Measurements from ENCODE around the gene KCP. TPM values are rescaled to one million over a fixed set of nuclear protein-coding genes. Genes with fewer than 3 reads are reported as not detected.
"Not testable (repeated sequence)": the region's sequence is repeated elsewhere in the genome, so short reads cannot be mapped to it uniquely, and the experiment has no call there.

Gene KCP
- total RNA-seq (2014; rRNA removed; shearing (Covaris generic)) = 0.21 and 0.26 TPM in 2 replicates

DNA sequence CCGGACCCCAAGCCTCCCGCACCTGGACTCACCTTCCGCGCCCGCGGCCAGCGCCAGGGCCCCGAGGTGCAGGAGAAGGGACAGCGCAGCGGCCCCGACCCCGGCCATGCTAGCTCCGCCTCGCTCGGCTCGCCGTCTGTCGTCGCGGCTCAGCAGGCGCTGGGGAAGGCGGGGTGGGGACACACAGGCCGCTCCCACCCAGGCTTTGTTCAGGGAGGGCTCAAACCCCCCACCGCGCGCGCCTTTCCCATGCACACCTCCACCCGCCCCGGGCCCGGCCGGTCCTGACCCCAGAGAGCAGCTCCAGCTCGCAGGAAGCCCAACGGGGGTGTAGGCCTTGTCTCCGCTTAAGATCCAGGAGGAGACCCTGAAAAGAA lies at the start of gene KCP:
KCP (minus strand) TSS at position 141 of the 377 bp plus-strand sequence; CDS start at position 108, 33 bp downstream.
- DNase-seq (ENCODE audit: low spot score) = no peak

DNA sequence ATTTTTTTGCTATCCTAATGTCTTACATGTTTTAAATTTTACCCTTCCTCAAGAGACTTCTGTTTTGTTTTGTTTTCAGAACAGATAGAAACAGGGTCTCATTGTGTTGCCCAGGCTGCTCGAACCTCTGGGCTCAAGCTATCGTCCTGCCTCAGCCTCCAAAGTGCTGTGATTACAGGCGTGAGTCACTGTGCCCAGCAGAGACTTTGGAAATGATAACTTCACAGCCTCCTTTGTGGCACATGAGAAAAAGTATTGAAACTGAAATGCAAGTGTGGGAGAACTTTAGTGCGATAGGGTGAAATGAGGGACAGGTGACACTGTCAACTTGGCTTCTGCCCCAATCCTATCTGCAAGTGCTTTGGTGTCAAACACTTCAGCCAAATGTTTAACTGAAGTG lies 48.8 kb upstream of the KCP start:
- DNase-seq (ENCODE audit: low spot score) = no peak

DNA sequence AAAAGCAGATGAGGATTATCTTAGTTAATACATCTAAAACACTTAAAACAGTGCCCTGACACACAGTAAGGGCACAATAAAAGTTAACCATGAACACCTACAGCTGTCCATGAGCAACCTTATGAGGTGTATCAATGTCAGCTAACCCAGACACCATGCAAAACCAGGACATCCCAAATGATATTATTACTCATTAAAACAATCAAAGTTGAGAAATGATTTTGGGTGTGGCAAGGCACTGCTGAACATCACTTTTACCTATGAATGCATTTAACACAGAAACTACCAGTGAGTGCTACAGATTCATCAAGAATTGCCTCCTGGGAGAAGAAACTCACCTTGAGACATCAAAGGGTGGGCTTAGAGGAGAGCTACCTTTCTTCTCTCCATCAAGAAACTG lies 45.5 kb upstream of the KCP start:
- no peak for DNase-seq (ENCODE audit: low spot score)

DNA sequence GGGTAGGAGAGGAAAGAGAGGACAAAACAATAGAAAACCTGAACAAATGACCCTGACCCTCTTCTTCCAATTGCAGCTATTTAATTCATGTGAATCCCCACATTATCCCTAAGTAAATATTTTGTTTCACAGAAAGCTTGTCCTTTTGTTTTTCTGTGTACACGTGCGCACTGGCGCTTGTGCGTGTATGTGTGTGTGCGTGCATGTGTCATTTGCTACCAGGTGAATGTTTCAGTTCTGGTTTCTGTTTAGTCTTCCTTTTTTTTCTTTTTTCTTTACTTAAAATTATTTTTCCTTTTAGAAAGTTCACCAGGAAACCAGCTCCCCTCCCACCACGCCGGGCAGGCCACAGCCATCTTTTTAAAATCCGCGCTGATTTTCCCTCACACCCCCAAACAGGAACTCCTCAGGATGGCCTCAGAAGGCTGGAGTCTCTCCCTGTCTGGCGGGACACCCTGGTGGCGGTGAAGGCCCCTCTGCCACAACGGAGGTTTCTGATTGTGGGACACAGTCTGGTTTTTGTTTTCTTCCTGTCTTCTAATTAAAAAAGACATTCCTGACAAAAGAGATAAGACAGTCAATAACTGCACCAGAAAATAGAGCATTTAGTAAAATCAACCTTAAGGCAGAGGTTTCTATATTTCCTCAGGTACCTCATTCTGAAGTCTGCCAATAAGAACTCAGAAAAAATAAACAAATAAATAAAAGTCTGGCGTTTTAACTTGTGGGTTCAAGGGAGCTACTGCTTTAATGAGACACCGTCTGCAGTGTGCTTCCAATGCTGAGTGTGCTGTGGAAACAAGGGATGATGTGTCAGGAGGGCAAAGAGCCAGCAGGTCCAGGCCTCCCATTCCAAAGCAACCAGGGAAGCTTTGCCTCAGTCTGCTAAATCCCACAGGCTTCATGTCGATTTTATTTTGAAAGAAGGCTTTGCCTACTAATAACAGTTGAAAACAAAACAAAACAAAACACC lies 44.6 kb upstream of the KCP start:
- DNase-seq (ENCODE audit: low spot score) = no peak

DNA sequence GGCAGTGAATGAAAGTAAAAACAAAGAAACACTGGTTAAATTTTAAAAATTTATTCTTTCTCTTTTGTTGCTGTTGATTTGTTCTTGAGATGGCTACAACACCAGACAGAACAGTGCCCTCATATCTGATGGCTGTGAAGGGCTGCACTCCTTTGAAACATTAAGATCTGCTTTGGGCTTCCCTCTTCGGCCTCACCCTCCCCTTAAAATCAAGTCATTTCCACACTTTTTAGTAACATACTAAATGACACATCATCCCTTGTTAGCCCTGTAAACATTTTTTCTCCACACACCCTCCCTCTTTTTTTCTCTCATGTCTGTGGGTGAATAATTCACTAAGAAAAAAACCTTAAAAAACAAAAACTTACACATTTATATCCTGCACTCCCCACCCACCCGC lies 43.6 kb upstream of the KCP start:
- DNase-seq (ENCODE audit: low spot score) = no peak

DNA sequence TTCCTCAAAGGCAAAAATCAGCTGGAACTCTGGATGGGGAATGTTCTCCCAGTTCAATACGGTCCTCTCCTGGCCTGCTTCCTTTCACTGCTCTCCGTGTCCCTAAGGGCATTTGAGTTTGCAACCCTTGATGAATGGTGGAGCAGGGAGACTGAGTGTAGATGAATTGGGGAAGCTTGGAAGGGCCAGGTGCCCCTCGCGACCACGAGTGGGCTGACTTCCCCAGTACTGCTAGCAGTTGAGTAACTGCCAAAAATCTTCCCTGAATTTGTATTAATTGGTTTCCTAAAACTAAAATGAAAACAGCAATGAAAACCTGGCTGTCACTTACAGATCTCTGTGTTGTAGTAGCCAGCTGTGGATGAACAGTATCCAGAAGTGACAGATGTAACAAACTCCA lies 40.8 kb upstream of the KCP start:
- no peak for DNase-seq (ENCODE audit: low spot score)

DNA sequence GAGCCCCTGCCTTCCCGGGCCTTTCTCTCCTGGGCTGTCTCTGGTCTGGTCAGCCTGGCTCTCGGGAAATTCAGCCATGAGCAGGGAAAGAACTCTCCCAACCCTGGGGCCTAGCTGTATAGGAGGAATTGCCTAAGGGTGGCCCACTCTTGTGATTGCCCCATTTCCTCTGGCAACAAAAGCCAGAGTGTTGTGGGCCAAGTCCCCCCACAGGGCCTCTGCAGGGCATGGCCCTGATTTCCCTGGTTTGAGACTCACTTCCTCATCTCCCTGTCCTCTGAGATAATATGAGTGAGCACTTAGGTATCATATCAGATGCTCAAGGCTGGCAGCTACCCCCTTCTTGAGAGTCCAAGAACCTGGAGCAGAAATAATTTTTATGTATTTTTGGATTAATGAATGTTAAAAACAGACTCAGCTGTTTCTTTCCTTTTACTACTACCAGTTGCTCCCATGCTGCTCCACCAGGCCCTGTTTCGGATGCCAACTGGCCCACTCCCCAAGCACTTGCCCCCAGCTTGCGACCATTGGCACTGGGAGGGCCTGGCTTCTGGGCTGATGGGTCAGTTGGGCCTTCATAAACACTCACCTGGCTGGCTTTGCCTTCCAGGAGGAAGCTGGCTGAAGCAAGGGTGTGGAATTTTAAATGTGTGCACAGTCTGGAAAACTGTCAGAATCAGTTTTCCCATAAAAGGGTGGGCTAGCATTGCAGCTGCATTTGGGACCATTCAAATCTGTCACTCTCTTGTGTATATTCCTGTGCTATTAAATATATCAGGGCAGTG lies 38.7 kb upstream of the KCP start:
- DNase-seq (ENCODE audit: low spot score) = no peak

DNA sequence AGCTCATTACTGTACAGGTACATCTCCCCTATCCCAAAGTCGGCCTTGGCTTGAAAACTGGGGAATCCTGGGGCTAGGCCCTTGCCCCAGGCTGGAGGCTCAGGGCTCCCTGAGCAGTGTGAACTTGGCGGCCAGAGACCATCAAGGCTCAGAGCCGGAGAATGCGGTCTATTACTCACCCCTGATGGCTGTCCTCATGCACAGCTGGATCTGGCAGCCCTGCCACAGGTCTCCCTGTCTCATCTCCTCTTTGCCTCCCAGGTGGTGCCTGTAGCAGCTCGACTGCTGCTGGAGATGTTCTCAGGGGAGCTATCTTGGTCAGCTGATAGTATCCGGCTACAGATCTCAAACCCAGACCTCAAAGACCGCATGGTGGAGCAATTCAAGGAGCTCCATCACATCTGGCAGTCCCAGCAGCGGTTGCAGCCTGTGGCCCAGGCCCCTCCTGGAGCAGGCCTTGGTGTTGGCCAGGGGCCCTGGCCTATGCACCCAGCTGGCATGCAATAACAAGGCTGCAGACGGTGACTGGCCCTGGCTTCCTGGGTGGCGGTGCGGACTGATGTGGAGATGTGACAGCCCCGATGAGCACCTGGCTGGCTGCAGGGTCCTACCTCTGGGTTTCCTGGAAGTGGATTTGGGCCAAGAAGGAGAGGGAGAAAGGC lies 37.9 kb upstream of the KCP start:
- no peak for DNase-seq (ENCODE audit: low spot score)

DNA sequence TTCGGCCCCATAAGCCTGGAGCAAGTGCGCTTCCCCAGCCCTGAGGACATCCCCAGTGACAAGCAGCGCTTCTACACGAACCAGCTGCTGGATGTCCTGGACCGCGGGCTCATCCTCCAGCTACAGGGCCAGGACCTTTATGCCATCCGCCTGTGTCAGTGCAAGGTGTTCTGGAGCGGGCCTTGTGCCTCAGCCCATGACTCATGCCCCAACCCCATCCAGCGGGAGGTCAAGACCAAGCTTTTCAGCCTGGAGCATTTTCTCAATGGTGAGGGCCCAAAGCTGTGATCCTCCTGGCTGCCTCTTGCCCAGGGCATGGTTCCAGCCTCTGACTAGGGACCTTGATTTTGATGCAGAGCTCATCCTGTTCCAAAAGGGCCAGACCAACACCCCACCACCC lies 37.3 kb upstream of the KCP start:
- peak; percentile 4 for DNase-seq (ENCODE audit: low spot score)

DNA sequence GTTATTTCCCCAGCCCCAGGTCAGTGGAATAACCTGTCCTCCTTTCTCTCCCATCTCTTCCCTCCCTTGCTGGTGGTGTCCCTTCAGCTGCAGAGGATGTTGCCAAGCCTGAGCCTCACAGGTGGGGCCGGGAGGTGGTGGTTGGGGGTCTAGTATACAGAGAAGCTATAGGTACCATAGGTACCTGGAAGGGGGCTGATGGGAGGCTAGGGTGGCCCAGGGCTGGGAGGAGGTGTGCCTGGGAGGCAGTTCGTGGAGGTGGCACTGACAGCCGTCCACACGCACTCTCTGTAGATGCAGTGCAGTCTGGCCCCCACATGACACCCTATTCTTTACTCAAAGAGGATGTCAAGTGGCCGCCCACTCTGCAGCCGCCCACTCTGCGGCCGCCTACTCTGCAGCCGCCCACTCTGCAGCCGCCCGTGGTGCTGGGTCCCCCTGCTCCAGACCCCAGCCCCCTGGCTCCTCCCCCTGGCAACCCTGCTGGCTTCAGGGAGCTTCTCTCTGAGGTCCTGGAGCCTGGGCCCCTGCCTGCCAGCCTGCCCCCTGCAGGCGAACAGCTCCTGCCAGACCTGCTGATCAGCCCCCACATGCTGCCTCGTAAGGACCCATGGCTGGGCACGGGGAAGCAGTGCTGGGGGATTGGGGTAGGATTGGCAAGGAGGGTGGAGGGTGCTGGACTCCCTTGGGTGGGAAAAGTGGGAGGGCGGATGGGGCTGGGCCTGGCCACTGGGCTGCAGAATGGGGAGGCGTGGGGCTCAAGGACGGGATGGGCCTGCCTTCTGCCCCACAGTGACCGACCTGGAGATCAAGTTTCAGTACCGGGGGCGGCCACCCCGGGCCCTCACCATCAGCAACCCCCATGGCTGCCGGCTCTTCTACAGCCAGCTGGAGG lies 36.7 kb upstream of the KCP start:
- DNase-seq (ENCODE audit: low spot score) = no peak

DNA sequence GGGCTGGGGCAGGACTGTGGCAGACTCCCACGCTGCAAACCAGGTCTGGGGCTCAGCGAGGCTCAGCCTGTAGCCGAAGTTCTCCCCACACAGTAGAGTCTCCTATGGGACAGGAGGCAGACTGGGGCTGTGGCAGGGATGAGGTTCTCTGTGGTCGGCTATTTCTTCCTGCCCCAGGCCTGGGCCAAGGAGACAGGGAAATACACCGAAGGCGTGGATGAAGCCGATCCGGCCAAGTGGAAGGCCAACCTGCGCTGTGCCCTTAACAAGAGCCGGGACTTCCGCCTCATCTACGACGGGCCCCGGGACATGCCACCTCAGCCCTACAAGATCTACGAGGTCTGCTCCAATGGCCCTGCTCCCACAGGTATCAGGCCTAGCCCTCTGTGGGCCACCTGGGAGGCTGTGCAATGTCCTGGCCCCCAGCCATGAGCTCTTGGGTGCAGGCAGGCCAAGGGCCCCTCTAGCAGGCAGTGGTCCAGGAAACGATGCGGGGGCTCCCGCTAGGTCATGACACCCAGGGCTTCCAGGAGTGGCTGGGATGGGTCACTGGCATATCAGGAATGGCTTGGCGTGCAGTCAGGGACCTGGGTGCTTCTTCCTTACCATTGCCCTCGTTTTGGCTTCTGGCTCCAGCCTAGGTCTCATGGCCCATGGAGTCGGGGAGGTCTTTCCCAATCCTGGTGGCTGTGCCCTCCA lies 35.3 kb upstream of the KCP start:
- DNase-seq (ENCODE audit: low spot score) = no peak

DNA sequence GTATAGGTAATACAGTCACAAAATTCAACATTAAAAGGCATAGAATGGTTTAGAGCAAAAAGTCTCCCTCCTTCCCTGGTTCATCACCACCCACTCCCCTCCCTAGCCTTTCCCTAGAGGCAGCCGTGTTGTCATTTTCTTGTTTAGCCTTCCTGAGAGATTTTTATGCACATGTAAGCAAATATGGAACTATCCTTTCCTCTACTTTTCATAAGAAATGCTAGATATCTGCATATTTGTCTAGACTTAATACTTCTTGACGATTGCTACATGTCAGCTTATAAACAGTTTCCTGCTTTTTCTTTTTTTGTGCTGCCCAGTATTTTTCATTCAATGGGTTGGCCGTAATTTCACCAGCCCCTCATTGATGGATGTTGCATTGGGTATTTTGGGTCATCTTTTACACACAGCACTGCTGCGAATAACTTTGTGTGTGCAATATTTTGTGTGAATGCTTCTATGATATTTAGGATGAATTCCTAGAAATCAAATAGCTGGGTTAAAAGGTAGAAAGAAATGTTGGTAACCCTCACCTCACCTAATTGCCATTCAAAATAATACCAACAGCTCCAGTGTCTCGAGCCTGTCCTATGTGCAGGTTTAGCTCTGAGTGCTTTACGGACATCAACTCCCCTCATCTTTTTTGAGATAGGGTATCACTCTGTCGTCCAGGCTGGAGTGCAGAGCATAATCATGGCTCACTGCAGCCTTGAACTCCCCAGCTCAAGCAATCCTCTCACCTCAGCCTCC lies 34.2 kb upstream of the KCP start:
- no peak for DNase-seq (ENCODE audit: low spot score)

DNA sequence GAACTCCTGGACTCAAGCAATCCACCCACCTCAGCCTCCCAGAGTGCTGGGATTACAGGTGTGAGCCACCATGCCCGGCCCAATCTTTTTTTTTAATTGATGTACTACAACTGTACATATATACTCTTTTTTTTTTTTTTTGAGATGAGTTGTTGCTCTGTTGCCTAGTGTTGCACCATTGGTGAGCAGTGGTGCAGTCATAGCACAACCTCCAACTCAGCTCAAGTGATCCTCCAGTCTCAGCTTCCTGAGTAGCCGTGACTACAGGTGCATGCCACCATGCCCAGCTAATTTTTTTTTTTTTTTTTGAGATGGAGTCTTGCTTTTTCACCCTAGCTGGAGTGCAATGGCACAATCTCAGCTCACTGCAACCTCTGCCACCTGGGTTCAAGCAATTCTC lies 32.7 kb upstream of the KCP start:
- DNase-seq (ENCODE audit: low spot score) = not testable (repeated sequence)

DNA sequence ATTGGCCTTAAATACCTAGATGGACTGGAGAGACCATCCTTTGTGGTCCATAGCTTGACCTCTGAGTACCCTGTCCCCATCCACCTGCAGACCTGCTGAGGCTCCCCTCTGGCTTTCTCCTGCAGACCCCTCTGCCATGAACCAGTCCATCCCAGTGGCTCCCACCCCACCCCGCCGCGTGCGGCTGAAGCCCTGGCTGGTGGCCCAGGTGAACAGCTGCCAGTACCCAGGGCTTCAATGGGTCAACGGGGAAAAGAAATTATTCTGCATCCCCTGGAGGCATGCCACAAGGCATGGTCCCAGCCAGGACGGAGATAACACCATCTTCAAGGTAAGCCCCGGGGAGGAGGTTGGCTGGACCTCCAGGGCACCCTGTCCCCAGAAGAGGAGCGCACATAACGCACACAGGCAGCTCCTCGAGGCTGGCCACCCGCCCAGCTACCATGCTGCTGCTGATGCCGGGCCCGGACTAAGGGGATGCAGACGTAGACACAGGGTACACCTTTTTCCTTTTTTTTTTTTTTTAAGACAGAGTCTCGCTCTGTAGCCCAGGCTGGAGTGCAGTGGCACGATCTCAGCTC lies 31.5 kb upstream of the KCP start:
- DNase-seq (ENCODE audit: low spot score) = no peak

DNA sequence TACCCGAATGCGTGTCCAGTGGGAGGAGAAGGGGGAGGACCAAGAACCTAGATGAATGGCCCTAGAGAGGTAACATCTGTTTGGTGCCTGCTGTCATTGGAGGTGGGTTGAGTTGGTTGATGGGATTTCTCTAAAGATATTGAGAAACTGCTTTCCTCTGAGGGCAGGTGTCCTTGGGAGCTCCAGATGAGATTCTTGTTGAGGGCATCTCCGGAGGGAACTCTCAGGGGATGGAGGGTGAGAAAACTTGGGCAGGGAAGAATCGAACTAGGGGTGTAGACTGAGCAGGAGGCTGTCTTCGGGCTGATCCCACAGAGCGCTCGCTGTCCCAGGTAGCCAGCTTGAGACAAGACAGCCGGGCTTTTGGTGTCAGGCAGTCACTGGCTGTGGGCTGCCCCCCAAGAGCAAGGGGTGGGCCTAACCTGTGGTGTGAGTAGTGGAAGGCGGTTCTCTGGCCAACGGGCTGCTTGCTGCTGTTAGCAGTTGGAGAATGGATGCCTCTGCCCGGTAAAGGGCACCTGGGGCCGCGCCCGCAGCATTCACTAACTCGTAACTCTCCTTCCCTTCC lies 30.9 kb upstream of the KCP start:
- no peak for DNase-seq (ENCODE audit: low spot score)

DNA sequence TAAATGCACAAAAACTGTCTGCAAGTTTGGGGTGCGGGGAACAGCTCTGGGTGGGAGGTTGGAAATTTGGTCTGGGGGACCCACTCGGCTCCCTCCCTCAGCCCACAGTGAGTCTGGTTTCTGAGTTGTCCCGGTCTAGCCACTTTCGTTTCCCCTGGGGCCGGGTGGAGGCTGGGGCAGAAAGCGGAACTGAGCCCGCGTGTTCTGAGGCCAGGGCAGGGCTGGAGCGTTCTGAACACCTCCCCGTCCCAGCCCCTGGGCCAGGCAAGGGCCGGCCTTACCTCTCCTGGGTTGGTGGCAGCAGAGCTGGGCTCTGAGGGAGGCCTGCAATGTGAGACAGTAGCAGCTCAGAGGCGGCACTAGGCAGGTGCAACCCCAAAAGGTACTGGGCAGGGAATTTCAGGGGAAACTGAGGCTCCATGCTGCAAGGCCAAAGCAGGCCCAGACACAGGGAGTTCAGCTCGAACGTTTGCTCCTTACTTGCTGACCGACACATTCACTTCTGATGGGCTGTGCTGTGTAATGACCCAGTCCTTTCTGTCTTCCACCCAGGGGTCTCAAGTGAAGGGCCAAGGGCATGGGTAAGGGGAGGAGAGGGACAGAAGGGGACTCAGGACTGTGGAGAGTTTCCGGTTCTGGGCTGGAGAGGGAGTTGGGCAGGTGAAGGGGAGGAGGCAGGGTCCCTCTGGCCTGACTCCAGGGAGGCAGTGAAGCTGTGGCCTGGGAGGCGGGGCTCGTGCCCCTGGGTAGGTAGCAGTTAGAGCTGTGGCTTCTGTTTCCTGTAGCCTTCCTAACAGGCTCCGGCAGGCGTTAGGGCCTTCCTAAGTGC lies 30.2 kb upstream of the KCP start:
- DNase-seq (ENCODE audit: low spot score) = no peak

DNA sequence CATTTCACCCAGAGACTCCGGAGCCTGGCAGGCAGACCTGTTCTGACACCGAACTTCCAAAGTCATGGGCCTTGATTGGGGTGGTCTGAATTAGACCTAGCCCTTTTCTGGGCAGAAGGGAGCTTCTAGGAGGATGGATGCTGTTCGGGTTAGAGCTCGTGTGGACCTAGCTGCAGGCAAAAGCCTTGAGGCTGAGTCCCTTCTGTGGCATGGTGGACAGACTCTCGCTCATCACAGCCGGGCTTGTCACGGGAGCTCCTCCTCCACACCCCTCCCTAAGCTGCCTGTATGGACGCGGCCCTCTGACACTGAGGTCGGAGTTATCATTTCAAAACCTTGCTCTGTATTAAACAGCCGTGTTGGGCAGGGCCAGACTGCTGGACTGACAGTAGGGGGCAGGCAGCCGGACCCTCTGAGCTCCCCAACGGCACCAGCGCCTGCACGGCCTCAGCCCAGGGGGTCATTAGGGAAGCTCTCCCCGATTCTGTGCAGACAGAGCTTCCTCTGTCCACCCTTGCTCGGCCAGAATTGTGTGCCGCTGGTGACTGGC lies 29.4 kb upstream of the KCP start:
- DNase-seq (ENCODE audit: low spot score) = no peak
